LNCaP clone FGC (cell line): ENCODE data around the gene GJA1.
"Not testable (repeated sequence)": the region's sequence is repeated elsewhere in the genome, so short reads cannot be mapped to it uniquely, and the experiment has no call there.

Experiments
- DNase-seq: peaks from one replicate; pipeline ENCODE4 v3.0.0-alpha.2; 2011; ENCODE audit warnings: low read depth
- H3K4me3 ChIP-seq: 2 replicates; pipeline ENCODE4 v1.5.1; 2011; ENCODE audit warnings: mild to moderate bottlenecking, low read depth, low read length, control low read depth
- TF ChIP-seq, protein P1 (sequence below): IDR thresholded peaks from 2 replicates; pipeline ENCODE4 v1.5.1; 2012; ENCODE audit warnings: mild to moderate bottlenecking; ENCODE audit not compliant: control insufficient read depth, insufficient read depth; ENCODE audit errors: extremely low read depth

Gene GJA1

DNA sequence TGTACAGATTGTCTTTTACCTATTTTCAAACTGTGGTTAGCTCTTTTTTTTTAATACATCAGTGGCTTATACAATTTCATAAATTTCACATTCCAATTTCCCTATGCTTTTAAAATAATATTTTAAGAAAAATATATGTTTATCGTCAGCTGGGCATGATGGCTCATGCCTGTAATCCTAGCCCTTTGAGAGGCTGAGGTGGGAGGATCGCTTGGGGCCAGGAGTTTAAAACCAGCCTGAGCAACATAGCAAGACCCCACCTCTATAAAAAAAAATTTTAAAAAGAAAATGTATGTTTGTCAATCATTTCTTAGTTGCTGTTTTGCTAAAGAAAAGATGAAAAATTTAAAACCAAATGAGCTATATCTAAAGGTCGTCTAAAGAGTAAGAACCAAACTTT, 3.4 kb downstream of the GJA1 start:
- TF ChIP-seq, protein P1, sequence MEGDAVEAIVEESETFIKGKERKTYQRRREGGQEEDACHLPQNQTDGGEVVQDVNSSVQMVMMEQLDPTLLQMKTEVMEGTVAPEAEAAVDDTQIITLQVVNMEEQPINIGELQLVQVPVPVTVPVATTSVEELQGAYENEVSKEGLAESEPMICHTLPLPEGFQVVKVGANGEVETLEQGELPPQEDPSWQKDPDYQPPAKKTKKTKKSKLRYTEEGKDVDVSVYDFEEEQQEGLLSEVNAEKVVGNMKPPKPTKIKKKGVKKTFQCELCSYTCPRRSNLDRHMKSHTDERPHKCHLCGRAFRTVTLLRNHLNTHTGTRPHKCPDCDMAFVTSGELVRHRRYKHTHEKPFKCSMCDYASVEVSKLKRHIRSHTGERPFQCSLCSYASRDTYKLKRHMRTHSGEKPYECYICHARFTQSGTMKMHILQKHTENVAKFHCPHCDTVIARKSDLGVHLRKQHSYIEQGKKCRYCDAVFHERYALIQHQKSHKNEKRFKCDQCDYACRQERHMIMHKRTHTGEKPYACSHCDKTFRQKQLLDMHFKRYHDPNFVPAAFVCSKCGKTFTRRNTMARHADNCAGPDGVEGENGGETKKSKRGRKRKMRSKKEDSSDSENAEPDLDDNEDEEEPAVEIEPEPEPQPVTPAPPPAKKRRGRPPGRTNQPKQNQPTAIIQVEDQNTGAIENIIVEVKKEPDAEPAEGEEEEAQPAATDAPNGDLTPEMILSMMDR = no peak
- H3K4me3 ChIP-seq = no peak overlapping the region

DNA sequence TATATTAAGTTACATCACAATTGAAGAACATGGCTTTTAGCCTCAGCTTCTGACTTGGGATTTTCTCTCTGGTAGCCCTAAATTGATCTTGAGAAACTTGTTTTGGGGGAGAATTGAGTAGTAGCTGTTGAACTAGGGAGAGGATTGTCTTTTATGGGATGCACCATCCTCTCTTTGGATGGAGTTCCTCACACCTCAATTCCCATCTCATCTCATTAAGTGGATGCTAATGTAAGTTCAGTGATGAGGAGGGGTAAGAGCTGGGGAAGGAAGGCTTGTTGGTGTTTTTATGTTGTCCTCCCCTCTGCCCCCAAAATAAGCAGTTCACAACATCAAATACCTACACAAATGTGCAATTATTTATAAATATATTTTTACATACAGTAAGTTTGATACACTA, 4.0 kb downstream of the GJA1 start:
- DNase-seq = no peak
- TF ChIP-seq, protein P1 = no peak
- H3K4me3 ChIP-seq = no peak overlapping the region

More for the DNA sequence above, 3.4 kb downstream of the GJA1 start:
- DNase-seq = no peak

DNA sequence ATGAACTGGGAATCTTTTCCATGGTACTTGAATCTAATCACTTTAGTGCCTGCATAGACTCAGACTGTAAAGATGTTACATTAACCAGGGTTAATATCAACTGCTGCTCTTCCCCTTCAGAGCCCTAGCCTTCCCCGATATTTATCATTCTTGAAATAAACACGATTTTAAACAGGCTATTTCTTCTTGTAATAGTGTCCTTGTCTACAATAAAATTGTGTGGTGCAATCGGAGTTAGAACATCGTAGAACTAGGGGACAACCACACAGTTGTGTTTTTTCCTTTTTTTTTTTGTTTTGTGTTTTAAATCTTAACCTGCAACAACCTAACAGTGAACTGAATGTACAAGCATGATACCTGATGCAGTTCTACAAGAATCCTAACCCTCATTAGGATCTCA, 4.5 kb downstream of the GJA1 start:
- TF ChIP-seq, protein P1 = no peak
- DNase-seq = no peak
- no peak overlapping the region for H3K4me3 ChIP-seq

- TF ChIP-seq, protein P1 = no peak
- DNase-seq = no peak
These were observed 6.0 kb downstream of the GJA1 start for GRCh38 chr6:121441477-121441876.

GRCh38 chr6:121442576-121442975, 7.1 kb downstream of the GJA1 start:
- no peak for DNase-seq
- TF ChIP-seq, protein P1 = no peak
- H3K4me3 ChIP-seq = no peak overlapping the region

More at GRCh38 chr6:121441477-121441876, 6.0 kb downstream of the GJA1 start:
- H3K4me3 ChIP-seq = no peak overlapping the region

DNA sequence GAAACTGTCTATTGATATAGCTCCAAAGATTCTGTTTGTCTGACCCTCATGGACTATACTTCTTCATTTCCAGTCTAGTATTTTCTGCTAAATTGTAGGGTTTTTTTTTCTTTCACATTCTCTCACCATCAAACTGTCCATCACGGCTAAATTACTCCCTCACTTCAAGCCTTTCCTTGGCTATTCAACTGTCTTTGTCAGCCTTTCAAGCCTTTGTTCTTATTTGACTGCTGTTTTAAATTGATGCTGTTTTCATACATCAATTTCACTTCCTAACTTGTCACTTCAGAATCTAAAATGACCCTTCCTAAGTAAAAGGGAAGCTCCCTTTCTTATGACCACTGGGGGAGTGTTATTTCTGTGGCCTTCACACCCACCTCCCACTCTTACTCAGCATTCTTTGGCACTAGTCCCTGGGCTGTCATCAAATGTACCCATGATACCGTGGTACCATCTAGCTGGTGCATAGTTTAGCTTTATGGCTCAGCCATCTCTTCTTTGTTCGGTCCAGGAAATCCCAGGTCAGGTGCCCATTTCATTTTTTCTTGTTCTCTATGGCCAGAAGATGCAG, 8.6 kb downstream of the GJA1 start:
- TF ChIP-seq, protein P1 = no peak
- no peak overlapping the region for H3K4me3 ChIP-seq

DNA sequence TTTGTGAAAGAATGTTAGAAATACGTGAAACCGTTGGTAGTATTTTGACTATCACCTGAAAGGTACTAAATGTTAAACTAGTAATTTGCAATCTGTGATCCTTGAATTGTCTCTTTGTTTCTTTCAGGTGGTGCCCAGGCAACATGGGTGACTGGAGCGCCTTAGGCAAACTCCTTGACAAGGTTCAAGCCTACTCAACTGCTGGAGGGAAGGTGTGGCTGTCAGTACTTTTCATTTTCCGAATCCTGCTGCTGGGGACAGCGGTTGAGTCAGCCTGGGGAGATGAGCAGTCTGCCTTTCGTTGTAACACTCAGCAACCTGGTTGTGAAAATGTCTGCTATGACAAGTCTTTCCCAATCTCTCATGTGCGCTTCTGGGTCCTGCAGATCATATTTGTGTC, 11.3 kb downstream of the GJA1 start:
- DNase-seq = not testable (repeated sequence)

More for the DNA sequence above, 8.6 kb downstream of the GJA1 start:
- no peak for DNase-seq

DNA sequence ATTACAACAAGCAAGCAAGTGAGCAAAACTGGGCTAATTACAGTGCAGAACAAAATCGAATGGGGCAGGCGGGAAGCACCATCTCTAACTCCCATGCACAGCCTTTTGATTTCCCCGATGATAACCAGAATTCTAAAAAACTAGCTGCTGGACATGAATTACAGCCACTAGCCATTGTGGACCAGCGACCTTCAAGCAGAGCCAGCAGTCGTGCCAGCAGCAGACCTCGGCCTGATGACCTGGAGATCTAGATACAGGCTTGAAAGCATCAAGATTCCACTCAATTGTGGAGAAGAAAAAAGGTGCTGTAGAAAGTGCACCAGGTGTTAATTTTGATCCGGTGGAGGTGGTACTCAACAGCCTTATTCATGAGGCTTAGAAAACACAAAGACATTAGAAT, 12.3 kb downstream of the GJA1 start:
- not testable (repeated sequence) for DNase-seq

More for the DNA sequence above, 11.3 kb downstream of the GJA1 start:
- not testable (repeated sequence) for H3K4me3 ChIP-seq

GRCh38 chr6:121448528-121448927, 13.1 kb downstream of the GJA1 start:
- not testable (repeated sequence) for DNase-seq, H3K4me3 ChIP-seq

More for the DNA sequence above, 12.3 kb downstream of the GJA1 start:
- H3K4me3 ChIP-seq = not testable (repeated sequence)
